Measurements from ENCODE around the gene ZFAND2B.
"Not testable (repeated sequence)": the region's sequence is repeated elsewhere in the genome, so short reads cannot be mapped to it uniquely, and the experiment has no call there.

ZFAND2B gene

DNA sequence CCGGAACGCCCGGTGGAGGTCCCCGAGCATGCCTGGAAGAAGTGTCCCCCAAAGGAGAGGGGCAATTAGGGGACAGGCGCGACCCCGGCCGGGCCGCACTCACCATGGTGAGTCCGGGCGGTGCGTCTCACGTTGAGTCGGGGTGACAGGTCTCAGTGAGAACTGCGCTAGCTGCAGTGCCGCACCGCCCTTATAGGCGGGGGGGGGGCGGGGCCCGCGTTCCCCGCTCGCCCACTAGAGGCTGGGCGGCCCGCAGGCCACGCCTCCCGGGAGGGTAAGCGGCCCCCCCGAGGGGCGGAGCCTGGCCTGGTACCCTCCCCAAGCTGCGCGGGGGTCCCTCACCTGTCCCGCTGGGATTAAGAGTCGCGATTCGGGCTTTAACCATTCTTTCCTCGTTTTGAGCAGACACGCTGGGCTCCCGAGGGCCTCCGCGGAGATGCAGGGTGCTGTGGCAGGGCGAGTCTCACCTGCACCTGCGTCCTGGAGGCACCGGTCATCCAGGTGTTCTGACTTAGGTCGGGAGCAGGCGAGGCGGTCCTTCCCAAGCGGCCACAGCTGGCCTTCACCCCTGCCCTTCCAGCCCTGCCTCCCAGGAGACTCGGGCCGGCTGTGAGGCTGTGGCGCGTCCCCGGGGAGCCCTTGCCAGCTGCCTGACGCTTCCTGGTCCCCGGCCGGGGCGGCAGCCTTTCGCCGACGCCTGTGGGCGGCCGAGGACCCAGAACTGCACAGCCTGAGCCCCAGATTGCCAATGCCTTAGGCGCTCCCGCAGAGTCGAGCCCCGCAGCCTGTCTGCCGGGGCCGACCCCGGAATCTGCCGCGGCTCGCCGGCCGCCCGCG lies 47.4 kb downstream of the ZFAND2B start, which contains the start of gene TUBA4A:
TSS of gene TUBA4A (minus strand) at position 166 of the 837 bp plus-strand sequence. CDS start at position 106, 60 bp downstream.
- peak; percentile 68 for DNase-seq

DNA sequence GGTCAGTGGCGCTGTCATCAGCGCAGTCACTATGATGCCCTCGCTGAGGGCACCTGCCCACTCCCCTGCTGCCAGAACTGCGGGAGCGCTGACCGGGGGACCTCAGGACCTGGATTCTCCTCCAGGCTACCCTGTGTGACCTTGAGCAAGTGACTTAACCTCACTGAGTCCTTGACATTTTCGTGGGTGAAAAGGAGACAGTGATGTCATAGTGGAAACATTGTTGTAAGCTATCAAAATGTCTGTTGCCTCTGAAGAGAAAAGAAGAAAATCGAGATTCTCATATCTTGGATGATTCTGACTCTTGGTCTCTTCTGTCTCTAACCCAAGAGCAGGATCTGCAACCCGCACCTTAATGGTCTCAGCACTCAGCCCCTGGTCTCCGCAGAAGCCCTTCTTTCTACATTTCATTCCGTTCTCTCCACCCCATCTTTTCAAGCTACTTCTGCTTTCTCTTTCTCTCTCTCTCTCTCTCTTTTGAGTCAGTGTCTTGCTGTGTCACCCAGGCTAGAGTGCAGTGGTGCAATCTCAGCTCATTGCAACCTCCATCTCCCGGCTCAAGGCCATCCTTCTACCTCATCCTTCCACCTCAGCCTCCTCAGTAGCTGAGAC lies 48.1 kb downstream of the ZFAND2B start:
- DNase-seq: no peak

DNA sequence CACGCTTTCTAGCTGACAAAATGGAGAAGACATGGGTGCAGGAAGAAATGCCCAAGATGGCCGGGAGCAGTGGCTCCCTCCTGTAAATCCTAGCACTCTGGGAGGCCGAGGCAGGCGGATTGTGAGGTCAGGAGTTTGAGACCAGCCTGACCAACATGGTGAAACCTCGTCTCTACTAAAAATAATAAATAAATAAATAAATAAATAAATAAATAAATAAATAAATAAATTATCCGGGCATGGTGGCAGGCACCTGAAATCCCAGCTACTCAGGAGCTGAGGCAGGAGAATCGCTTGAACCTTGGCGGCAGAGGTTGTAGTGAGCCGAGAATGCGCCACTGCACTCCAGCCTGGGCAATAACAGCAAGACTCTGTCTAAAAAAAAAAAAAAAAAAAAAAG lies 52.4 kb downstream of the ZFAND2B start:
- not testable (repeated sequence) for DNase-seq

Measured in NCI-H1105 treated with DMSO at 0.1 percent for 48 hours (cell line).